H9 (cell line): ENCODE results near the gene GATAD2B. TPM values are rescaled to one million over a fixed set of nuclear protein-coding genes. Genes with fewer than 3 reads are reported as not detected.

ENCODE experiments used
- DNase-seq: peaks from one replicate; pipeline ENCODE4 v3.0.0-alpha.2; 2017
- H2AFZ ChIP-seq: one replicate; pipeline ENCODE4 v1.6.1; 2013; ENCODE audit warnings: mild to moderate bottlenecking, low read length, control low read depth, moderate library complexity
- H2AK5ac ChIP-seq: 2 replicates; pipeline ENCODE4 v1.6.1; 2013; ENCODE audit warnings: low read length, control low read depth, mixed read lengths; ENCODE audit not compliant: insufficient read length
- H2BK120ac ChIP-seq: one replicate; pipeline ENCODE4 v1.6.1; 2013; ENCODE audit warnings: low read depth, mild to moderate bottlenecking, low read length, control low read depth, inconsistent platforms; ENCODE audit not compliant: poor library complexity, severe bottlenecking
- H2BK12ac ChIP-seq: 2 replicates; pipeline ENCODE4 v1.6.1; 2013; ENCODE audit warnings: low read length, control low read depth, mixed read lengths, low read depth; ENCODE audit not compliant: insufficient read length
- H2BK15ac ChIP-seq: 2 replicates; pipeline ENCODE4 v1.6.1; 2013; ENCODE audit warnings: low read depth, low read length, control low read depth
- H2BK20ac ChIP-seq: one replicate; pipeline ENCODE4 v1.6.1; 2013; ENCODE audit warnings: low read depth, mild to moderate bottlenecking, low read length, control low read depth, inconsistent platforms; ENCODE audit not compliant: poor library complexity, severe bottlenecking
- H2BK5ac ChIP-seq: 2 replicates; pipeline ENCODE4 v1.6.1; 2013; ENCODE audit warnings: low read length, control low read depth, mixed read lengths; ENCODE audit not compliant: insufficient read length
- H3K14ac ChIP-seq: 2 replicates; pipeline ENCODE4 v1.6.1; 2013; ENCODE audit warnings: low read length, control low read depth; ENCODE audit not compliant: insufficient read depth
- H3K18ac ChIP-seq: 2 replicates; pipeline ENCODE4 v1.6.1; 2013; ENCODE audit warnings: low read depth, mild to moderate bottlenecking, mixed read lengths, low read length, control low read depth; ENCODE audit not compliant: insufficient read length
- H3K23ac ChIP-seq: 2 replicates; pipeline ENCODE4 v1.6.1; 2013; ENCODE audit warnings: low read length, control low read depth, mixed read lengths, low read depth; ENCODE audit not compliant: insufficient read length
- H3K23me2 ChIP-seq: 2 replicates; pipeline ENCODE4 v1.6.1; 2013; ENCODE audit warnings: low read depth, mild to moderate bottlenecking, mixed read lengths, low read length, control low read depth; ENCODE audit not compliant: insufficient read length, poor library complexity, severe bottlenecking
- H3K27ac ChIP-seq: 2 replicates; pipeline ENCODE4 v1.5.1; 2013; ENCODE audit warnings: low read length, control low read depth, mixed read lengths, low read depth; ENCODE audit not compliant: insufficient read length
- H3K27me3 ChIP-seq: 2 replicates; pipeline ENCODE4 v1.6.1; 2013; ENCODE audit warnings: low read length, control low read depth, inconsistent platforms; ENCODE audit not compliant: insufficient read depth
- H3K4ac ChIP-seq: 2 replicates; pipeline ENCODE4 v1.6.1; 2013; ENCODE audit warnings: low read depth, mild to moderate bottlenecking, control low read depth, inconsistent platforms, low read length, moderate library complexity
- H3K4me1 ChIP-seq: 2 replicates; pipeline ENCODE4 v1.6.1; 2013; ENCODE audit warnings: low read length, control low read depth, inconsistent platforms; ENCODE audit not compliant: insufficient read depth
- H3K4me2 ChIP-seq: 2 replicates; pipeline ENCODE4 v1.6.1; 2013; ENCODE audit warnings: low read length, control low read depth, mixed read lengths; ENCODE audit not compliant: insufficient read length, insufficient read depth
- H3K56ac ChIP-seq: 2 replicates; pipeline ENCODE4 v1.6.1; 2013; ENCODE audit warnings: low read depth, mild to moderate bottlenecking, mixed read lengths, low read length, control low read depth; ENCODE audit not compliant: insufficient read length
- H3K79me1 ChIP-seq: 2 replicates; pipeline ENCODE4 v1.6.1; 2013; ENCODE audit warnings: low read depth, mild to moderate bottlenecking, moderate library complexity, low read length, control low read depth, inconsistent platforms; ENCODE audit not compliant: insufficient read depth, poor library complexity, severe bottlenecking
- H3K79me2 ChIP-seq: 2 replicates; pipeline ENCODE4 v1.6.1; 2013; ENCODE audit warnings: low read length, control low read depth, inconsistent platforms; ENCODE audit not compliant: insufficient read depth
- H3K9ac ChIP-seq: 2 replicates; pipeline ENCODE4 v1.6.1; 2013; ENCODE audit warnings: low read length, control low read depth, mixed read lengths; ENCODE audit not compliant: insufficient read length; ENCODE audit errors: extremely low read depth
- H3K9me3 ChIP-seq: one replicate; pipeline ENCODE4 v1.6.1; 2013; ENCODE audit warnings: low read depth, low read length, inconsistent platforms; ENCODE audit not compliant: control insufficient read depth
- H3T11ph ChIP-seq: one replicate; pipeline ENCODE4 v1.6.1; 2013; ENCODE audit warnings: mild to moderate bottlenecking, low read length, control low read depth, inconsistent platforms
- H4K20me1 ChIP-seq: one replicate; pipeline ENCODE4 v1.6.1; 2013; ENCODE audit not compliant: control insufficient read depth, insufficient read length, insufficient read depth
- H4K5ac ChIP-seq: 2 replicates; pipeline ENCODE4 v1.6.1; 2013; ENCODE audit warnings: low read depth, mild to moderate bottlenecking, mixed read lengths, low read length, control low read depth; ENCODE audit not compliant: insufficient read length
- H4K8ac ChIP-seq: replicated peaks from 2 replicates; pipeline ENCODE4 v1.6.1; 2013; ENCODE audit warnings: low read length, control low read depth, mixed read lengths, low read depth; ENCODE audit not compliant: insufficient read length
- H4K91ac ChIP-seq: 2 replicates; pipeline ENCODE4 v1.6.1; 2013; ENCODE audit warnings: low read depth, mild to moderate bottlenecking, moderate library complexity, mixed read lengths, low read length, control low read depth; ENCODE audit not compliant: insufficient read length
- H3K27ac Mint-ChIP-seq, 3 experiments: 2 replicates in 2 of 3; 3 replicates in 1 of 3; pipeline ENCODE4 v1.8.0; 2020 to 2021; ENCODE audit warnings: mixed read lengths in 3 of 3, mild to moderate bottlenecking in 1 of 3, moderate library complexity in 1 of 3
- H3K27me3 Mint-ChIP-seq: 2 replicates; pipeline ENCODE4 v1.8.0; 2021; ENCODE audit warnings: low read depth, mild to moderate bottlenecking, moderate library complexity, mixed read lengths
- H3K36me3 Mint-ChIP-seq, 3 experiments: 2 replicates in 2 of 3; 3 replicates in 1 of 3; pipeline ENCODE4 v1.8.0; 2020 to 2021; ENCODE audit warnings: low read depth in 3 of 3, mixed read lengths in 3 of 3; ENCODE audit not compliant: insufficient read depth in 1 of 3
- H3K4me1 Mint-ChIP-seq, 2 experiments: 2 replicates each; pipeline ENCODE4 v1.8.0; 2020; ENCODE audit warnings: mixed read lengths in 2 of 2
- H3K4me3 Mint-ChIP-seq, 2 experiments: 2 replicates in 1 of 2; 3 replicates in 1 of 2; pipeline ENCODE4 v1.8.0; 2020 to 2021; ENCODE audit warnings: mild to moderate bottlenecking in 2 of 2, mixed read lengths in 2 of 2, moderate library complexity in 1 of 2
- H3K9me3 Mint-ChIP-seq, 2 experiments: 2 replicates in 1 of 2; 3 replicates in 1 of 2; pipeline ENCODE4 v1.8.0; 2020; ENCODE audit warnings: mild to moderate bottlenecking in 2 of 2, mixed read lengths in 2 of 2, moderate library complexity in 1 of 2
- CTCF ChIP-seq: fragments of 200-600 bp; sonication (generic); conservative IDR thresholded peaks from 3 replicates; pipeline ENCODE4 v1.8.0; 2021; ENCODE audit warnings: antibody characterized with exemption, mild to moderate bottlenecking
- WGBS: extraction: QIAGEN DNeasy Blood & Tissue Kit; methylation state at CpG from one replicate; pipeline ENCODE4 v1.1.7; 2013; ENCODE audit warnings: missing lambda C conversion rate, low lambda C conversion rate, mixed read lengths; ENCODE audit not compliant: insufficient read length; ENCODE audit errors: extremely low coverage; 5-methylcytosine and 5-hydroxymethylcytosine counted together
- total RNA-seq: library from RNA; stranded (reverse); gene quantifications from 2 replicates; pipeline ENCODE4 v1.2.1, GENCODE V29; 2021

The GATAD2B gene
- total RNA-seq, 1 experiment from 2014 or later: 44.1 TPM

- no peaks in the 10 kb centered on the region for H3K36me3 Mint-ChIP-seq
- no peak overlapping the region for H3K4ac ChIP-seq
- H2BK12ac ChIP-seq: no peak overlapping the region
- H3K14ac ChIP-seq: no peak overlapping the region
- no peak overlapping the region for H3K27ac Mint-ChIP-seq
- no peaks in the 10 kb centered on the region for H3K4me1 ChIP-seq
- no peak overlapping the region for H3K4me2 ChIP-seq
- H3T11ph ChIP-seq: no peak overlapping the region
- no peak overlapping the region for H3K27ac ChIP-seq
- H4K91ac ChIP-seq: no peak overlapping the region
- DNase-seq: no peak
- H2AK5ac ChIP-seq: no peak overlapping the region
- 100% methylated on average over 1 of the region's 9 CpGs for WGBS
- H3K4me1 Mint-ChIP-seq: peaks cover 30 to 41% of the 10 kb centered on the region in 2 experiments
- H2BK120ac ChIP-seq: no peak overlapping the region
- H3K9ac ChIP-seq: no peak overlapping the region
- H2BK15ac ChIP-seq: no peak overlapping the region
- TF ChIP-seq CTCF: no peak
- H2BK20ac ChIP-seq: no peak overlapping the region
- no peak overlapping the region for H2BK5ac ChIP-seq
- H3K4me3 Mint-ChIP-seq: no peak overlapping the region
- no peak overlapping the region for H2AFZ ChIP-seq
- 0 out of 5 replicates have a peak, but pooled peaks cover 0 to 4% of the 10 kb centered on the region in 2 experiments for H3K9me3 Mint-ChIP-seq
- no peaks in the 10 kb centered on the region for H4K20me1 ChIP-seq
- no peak overlapping the region for H3K23ac ChIP-seq
- no peaks in the 10 kb centered on the region for H3K9me3 ChIP-seq
- H4K5ac ChIP-seq: no peak overlapping the region
- H3K79me1 ChIP-seq: no peaks in the 10 kb centered on the region
- H3K56ac ChIP-seq: no peak overlapping the region
- no peaks in the 10 kb centered on the region for H3K23me2 ChIP-seq
- peaks cover 2% of the 10 kb centered on the region for H3K27me3 Mint-ChIP-seq
- H4K8ac ChIP-seq: no peak overlapping the region
- H3K27me3 ChIP-seq: no peaks in the 10 kb centered on the region
- H3K79me2 ChIP-seq: no peaks in the 10 kb centered on the region
- H3K18ac ChIP-seq: no peak overlapping the region
These were observed 131.7 kb downstream of the GATAD2B start for GRCh38 chr1:153790966-153791647.
